Progenitor cell of endocrine pancreas (in vitro differentiated cells): Measurements from ENCODE around the gene CFAP74. TPM values are rescaled to one million over a fixed set of nuclear protein-coding genes. Genes with fewer than 3 reads are reported as not detected.
A peak's percentile ranks its signal among the peaks of the same experiment; 100 is the strongest.

ENCODE experiments used
- DNase-seq: peaks from one replicate; pipeline ENCODE4 v3.0.0; 2021; ENCODE audit warnings: low spot score; ENCODE audit not compliant: unreplicated experiment
- H3K27ac Mint-ChIP-seq: 2 replicates; pipeline ENCODE4 v1.8.0; 2021; ENCODE audit warnings: mild to moderate bottlenecking, moderate library complexity, mixed read lengths
- H3K27me3 Mint-ChIP-seq: 2 replicates; pipeline ENCODE4 v1.8.0; 2021; ENCODE audit warnings: mixed read lengths
- H3K36me3 Mint-ChIP-seq: 2 replicates; pipeline ENCODE4 v1.8.0; 2022; ENCODE audit warnings: mixed read lengths; ENCODE audit not compliant: insufficient read depth
- H3K4me1 Mint-ChIP-seq: 2 replicates; pipeline ENCODE4 v1.8.0; 2021; ENCODE audit warnings: low read depth, mixed read lengths
- H3K4me3 Mint-ChIP-seq: 2 replicates; pipeline ENCODE4 v1.8.0; 2021; ENCODE audit warnings: low read depth, mild to moderate bottlenecking, moderate library complexity, mixed read lengths
- H3K9me3 Mint-ChIP-seq: 2 replicates; pipeline ENCODE4 v1.8.0; 2021; ENCODE audit warnings: low read depth, mixed read lengths
- total RNA-seq: library from RNA; stranded (reverse); gene quantifications from 2 replicates; pipeline ENCODE4 v1.2.1, GENCODE V29; 2021
- TF ChIP-seq, protein P1 (sequence below): fragments of 200-600 bp; sonication (generic); IDR thresholded peaks from one replicate; pipeline ENCODE4 v1.5.0; 2021; ENCODE audit warnings: antibody characterized with exemption, mild to moderate bottlenecking; ENCODE audit not compliant: unreplicated experiment

Gene CFAP74
- total RNA-seq, 1 donor from 2014 or later: 0.93 TPM

- peaks cover 82% of the 10 kb centered on the region for H3K27me3 Mint-ChIP-seq
- H3K4me1 Mint-ChIP-seq: no peaks in the 10 kb centered on the region
- H3K4me3 Mint-ChIP-seq: peak overlapping the region; percentile 17
- H3K36me3 Mint-ChIP-seq: no peaks in the 10 kb centered on the region
- TF ChIP-seq, protein P1, sequence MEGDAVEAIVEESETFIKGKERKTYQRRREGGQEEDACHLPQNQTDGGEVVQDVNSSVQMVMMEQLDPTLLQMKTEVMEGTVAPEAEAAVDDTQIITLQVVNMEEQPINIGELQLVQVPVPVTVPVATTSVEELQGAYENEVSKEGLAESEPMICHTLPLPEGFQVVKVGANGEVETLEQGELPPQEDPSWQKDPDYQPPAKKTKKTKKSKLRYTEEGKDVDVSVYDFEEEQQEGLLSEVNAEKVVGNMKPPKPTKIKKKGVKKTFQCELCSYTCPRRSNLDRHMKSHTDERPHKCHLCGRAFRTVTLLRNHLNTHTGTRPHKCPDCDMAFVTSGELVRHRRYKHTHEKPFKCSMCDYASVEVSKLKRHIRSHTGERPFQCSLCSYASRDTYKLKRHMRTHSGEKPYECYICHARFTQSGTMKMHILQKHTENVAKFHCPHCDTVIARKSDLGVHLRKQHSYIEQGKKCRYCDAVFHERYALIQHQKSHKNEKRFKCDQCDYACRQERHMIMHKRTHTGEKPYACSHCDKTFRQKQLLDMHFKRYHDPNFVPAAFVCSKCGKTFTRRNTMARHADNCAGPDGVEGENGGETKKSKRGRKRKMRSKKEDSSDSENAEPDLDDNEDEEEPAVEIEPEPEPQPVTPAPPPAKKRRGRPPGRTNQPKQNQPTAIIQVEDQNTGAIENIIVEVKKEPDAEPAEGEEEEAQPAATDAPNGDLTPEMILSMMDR: no peak
- no peak for DNase-seq
- H3K9me3 Mint-ChIP-seq: no peaks in the 10 kb centered on the region
- H3K27ac Mint-ChIP-seq: peak overlapping the region; percentile 62
Observed at GRCh38 chr1:2018217-2019171, 14.9 kb upstream of the CFAP74 start.

DNA sequence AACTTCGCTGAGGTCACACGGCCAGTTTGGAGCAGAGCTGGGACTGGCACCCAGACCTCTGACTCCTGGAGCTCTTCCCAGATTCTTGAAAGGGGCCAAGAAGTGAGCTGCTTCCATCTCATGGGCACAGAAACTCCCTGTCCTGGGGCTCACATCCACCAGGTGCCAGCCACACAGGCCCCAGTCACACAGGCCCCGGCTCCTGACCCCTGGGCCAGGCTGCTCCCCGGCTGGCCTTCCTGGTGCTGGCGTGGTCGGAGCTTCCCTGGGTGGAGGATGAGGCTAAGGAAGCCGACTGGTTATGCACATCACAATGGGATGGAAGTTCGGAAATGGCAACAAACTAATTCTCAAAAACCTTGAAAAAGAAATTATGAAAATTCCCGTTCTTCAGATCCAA lies 12.5 kb upstream of the CFAP74 start:
- TF ChIP-seq, protein P1: no peak
- Mint-ChIP-seq H3K27me3 (peaks cover 69% of the 10 kb centered on the region), H3K36me3 (no peaks in the 10 kb centered on the region), H3K27ac (no peak overlapping the region), H3K9me3 (no peaks in the 10 kb centered on the region), H3K4me1 (no peaks in the 10 kb centered on the region), H3K4me3 (no peak overlapping the region)
- no peak for DNase-seq

DNA sequence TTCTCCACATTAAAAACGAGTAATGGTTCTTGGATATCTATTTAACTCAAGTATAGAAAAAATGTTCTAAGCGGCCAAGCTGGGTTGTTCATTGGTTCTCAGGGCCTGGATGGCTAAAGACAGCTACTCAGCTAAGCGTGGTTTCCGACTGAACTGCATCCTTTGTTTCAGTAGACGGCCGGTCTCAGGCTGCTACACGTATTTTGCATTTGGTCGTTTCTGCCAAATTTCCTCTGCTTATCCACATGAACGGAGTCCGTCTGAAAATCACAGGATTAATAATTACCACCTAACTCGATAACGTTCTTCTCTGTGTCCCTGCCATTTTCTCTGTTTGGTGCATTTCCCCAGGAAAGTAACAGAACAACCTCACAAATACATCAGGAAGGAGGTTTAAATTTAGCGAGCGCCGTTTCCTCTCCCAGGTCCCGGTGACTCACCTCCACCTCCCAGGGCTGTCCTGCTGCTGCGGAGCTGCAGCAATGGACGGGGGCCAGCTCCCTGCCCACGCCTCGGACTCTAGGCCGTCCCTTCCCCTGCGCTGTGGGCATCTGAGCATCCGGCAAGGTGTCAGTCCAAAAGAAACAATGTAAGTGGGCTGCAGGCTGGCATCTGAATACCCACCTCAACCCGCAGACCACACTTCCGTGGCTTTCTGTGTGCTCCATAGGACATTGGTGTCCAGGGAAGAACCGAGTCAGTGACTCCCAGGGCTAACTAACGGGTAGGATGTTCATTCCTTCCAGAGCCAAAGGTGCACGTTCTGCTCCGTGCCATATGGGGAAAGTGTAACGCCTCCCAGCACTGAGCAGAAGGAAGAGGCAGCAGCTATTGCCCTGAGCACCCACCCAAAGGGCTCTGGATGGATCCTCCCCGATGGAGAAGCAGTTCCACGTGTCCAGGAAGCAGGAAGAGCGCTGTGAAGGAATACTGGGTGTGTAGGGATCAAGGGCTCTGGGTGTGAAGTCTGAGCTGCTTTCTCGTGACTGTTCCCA lies 11.5 kb upstream of the CFAP74 start:
- DNase-seq: no peak
- no peaks in the 10 kb centered on the region for H3K4me1 Mint-ChIP-seq
- TF ChIP-seq, protein P1: no peak
- H3K27ac Mint-ChIP-seq: no peak overlapping the region
- H3K27me3 Mint-ChIP-seq: peaks cover 67% of the 10 kb centered on the region
- no peaks in the 10 kb centered on the region for H3K36me3 Mint-ChIP-seq
- H3K9me3 Mint-ChIP-seq: no peaks in the 10 kb centered on the region
- no peak overlapping the region for H3K4me3 Mint-ChIP-seq

DNA sequence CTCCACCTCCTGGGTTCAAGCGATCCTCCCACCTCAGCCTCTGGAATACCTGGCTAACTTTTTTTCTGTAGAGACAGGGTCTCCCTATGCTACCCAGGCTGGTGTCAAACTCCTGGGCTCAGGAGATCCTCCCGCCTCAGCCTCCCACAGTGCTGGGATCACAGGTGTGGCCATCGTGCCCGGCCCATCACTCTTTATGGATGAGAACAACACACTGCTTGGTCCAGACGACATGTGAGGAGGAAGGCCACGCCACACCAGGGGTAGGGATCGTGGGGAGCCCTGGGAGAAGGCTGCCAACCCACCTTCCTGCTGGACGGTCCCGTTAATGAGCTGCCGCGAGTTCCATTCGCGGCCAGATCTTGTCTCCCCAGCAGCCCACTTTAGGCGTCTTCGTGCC lies 10.6 kb upstream of the CFAP74 start:
- Mint-ChIP-seq H3K4me3 (no peak overlapping the region), H3K27me3 (peaks cover 70% of the 10 kb centered on the region)

More for the DNA sequence above, 10.6 kb upstream of the CFAP74 start:
- no peak overlapping the region for H3K27ac Mint-ChIP-seq
- no peak for DNase-seq
- H3K36me3 Mint-ChIP-seq: no peaks in the 10 kb centered on the region
- TF ChIP-seq, protein P1: no peak
- no peaks in the 10 kb centered on the region for H3K9me3 Mint-ChIP-seq
- H3K4me1 Mint-ChIP-seq: no peaks in the 10 kb centered on the region
